SK-N-MC (cell line): Measurements from ENCODE around the gene LMNA.

ENCODE experiments used
- DNase-seq: peaks from one replicate; pipeline ENCODE4 v3.0.0-alpha.2; 2011; ENCODE audit warnings: low read depth, low spot score
- H3K27ac ChIP-seq: fragments of 200-600 bp; sonication (generic); 2 replicates; pipeline ENCODE4 v1.5.1; 2016; ENCODE audit warnings: mixed run types
- H3K36me3 ChIP-seq: fragments of 200-600 bp; sonication (generic); 2 replicates; pipeline ENCODE4 v1.6.1; 2017; ENCODE audit warnings: antibody characterized with exemption, low read length, mixed read lengths; ENCODE audit not compliant: insufficient read depth
- H3K4me3 ChIP-seq: fragments of 200-600 bp; sonication (generic); 2 replicates; pipeline ENCODE4 v1.5.1; 2016
- H3K9ac ChIP-seq: fragments of 200-600 bp; sonication (generic); 2 replicates; pipeline ENCODE4 v1.8.0; 2017; ENCODE audit warnings: mixed run types, mixed read lengths; ENCODE audit not compliant: insufficient read length
- H3K9me3 ChIP-seq: fragments of 200-600 bp; sonication (generic); 2 replicates; pipeline ENCODE4 v1.6.1; 2017; ENCODE audit warnings: low read depth, mild to moderate bottlenecking, antibody characterized with exemption, low read length, moderate library complexity, mixed read lengths
- EZH2 ChIP-seq: fragments of 200-600 bp; sonication (generic); IDR thresholded peaks from one replicate; pipeline ENCODE4 v1.6.1; 2017; ENCODE audit warnings: antibody characterized with exemption
- FOXP2 ChIP-seq: optimal IDR thresholded peaks from 2 replicates; pipeline ENCODE3; 2011; ENCODE audit warnings: mild to moderate bottlenecking, moderate library complexity; ENCODE audit not compliant: insufficient read depth; ENCODE audit errors: extremely low read length, control extremely low read depth
- POLR2AphosphoS5 ChIP-seq: IDR thresholded peaks from 2 replicates; pipeline ENCODE4 v1.6.1; 2012; ENCODE audit warnings: mild to moderate bottlenecking, low read depth, low read length, borderline replicate concordance

The LMNA gene

DNA sequence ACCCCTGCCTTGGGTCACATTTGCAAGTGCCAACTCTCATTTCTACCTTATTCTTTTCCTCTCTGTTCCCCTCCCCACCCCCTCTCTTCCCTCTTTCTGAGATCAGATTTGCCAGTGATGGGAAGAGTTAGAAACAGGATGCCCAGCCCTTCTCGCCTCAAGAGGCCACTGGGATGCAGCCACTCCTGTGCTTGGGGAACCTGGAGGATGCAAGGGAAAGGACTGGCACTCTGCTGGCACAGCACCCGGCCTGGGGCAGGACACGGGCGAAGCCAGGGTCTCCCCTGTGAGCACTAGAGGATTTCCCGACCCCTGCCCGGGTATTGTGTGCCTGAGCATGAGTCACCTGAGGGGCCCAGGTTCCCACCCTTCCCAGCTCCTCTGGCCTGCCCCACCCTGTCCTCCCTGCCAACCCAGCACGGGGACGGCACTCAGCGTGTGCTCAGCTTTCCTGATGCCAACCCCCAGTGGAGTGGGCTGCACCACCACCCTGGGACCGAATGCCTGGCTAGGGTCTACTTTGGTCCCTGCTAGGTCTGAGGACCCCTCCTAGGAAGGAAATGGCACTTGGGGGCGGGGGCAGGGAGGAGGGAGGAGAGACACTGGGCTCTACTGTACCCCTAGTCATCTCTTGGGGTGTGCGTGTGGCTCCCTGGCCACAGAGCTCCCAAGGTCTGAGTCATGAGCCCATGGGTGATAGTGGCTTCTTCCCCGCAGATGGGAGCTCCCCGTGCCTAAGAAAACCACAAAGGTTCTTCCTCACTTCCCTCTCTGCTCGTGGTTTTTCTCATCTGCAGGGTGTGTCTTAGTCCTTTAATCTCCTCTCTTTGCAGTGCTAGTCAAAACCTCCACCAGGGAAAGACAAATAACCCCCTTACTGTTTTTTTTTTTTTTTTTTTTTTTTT lies 12.4 kb downstream of the LMNA start:
- Histone ChIP-seq H3K36me3 (peaks cover 13% of the 10 kb centered on the region), H3K4me3 (peak overlapping the region; percentile 59), H3K9me3 (no peaks in the 10 kb centered on the region), H3K9ac (peak overlapping the region; percentile 55), H3K27ac (peak overlapping the region; percentile 80)
- no peak for TF ChIP-seq FOXP2
- TF ChIP-seq POLR2AphosphoS5, result no peak
- TF ChIP-seq EZH2, result no peak
- no peak for DNase-seq

DNA sequence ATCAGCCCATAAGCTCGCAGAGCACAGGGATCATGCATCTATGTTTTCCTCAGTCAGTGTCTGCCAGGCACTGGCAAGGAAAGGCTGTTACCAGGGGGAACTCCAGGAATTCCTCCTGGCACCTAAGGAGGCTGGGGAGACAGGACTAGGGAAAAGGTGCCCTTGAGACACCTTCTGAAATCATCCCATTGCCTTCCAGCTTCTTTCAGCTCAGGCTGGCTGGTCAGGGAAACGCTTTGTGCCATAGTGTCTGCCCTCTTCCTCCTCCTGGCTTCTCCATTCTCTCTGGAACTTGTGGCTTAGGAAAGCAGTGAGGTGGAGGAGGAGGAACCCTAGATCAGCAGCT lies 13.8 kb downstream of the LMNA start:
- Histone ChIP-seq H3K9me3 (no peaks in the 10 kb centered on the region), H3K4me3 (peak overlapping the region; percentile 69), H3K27ac (peak overlapping the region; percentile 98), H3K9ac (peak overlapping the region; percentile 84), H3K36me3 (peaks cover 19% of the 10 kb centered on the region)
- no peak for TF ChIP-seq EZH2
- TF ChIP-seq FOXP2, result no peak
- TF ChIP-seq POLR2AphosphoS5, result no peak
- no peak for DNase-seq

DNA sequence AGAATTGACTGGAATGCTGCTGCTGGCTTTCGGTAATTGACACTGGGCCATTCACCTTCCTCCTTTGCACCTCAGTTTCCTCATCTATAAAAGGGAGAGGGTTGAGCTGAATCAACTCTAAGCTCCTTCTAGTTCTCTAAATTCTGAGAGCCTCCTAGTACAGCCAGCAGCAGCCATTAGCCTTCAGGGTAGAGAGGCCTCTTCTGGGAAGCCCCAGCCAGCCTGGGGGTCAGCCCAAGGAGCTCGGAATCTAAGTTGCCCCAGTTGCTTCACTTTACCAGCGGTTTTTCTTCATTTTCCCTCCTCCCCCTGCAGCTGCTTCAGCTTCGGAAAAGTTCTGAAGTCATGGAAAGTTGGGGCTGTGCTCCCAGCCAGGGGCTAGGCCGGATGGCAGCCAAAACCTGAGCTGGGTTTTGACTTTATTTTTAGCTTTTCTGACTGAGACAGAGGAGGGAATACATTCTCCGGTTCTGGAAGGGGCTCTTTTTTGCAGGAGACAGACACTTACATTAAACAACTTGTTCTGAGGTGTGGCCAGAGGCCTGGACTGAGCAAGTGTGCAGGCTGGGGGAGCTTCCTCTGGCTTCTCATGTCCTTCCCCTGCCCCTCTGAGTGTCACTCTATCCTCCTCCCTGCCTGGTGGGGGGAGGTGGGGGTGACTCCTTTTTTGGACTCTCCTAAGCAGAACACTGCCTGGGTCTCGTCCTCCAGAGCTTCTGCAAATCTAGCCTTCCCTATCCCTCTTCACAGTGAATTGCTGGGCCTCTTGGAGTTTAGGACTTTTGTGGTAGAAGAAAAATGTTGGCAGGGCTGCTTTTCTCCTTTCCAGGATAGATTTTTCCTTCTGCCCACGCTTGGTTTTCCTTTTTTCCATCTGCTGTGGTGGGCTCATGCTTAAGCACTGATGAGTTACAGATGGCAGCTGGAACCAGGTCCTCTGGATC lies 14.4 kb downstream of the LMNA start:
- DNase-seq, result no peak
- Histone ChIP-seq H3K27ac (peak overlapping the region; percentile 98), H3K9me3 (no peaks in the 10 kb centered on the region), H3K9ac (peak overlapping the region; percentile 84), H3K36me3 (peaks cover 24% of the 10 kb centered on the region), H3K4me3 (peak overlapping the region; percentile 69)
- no peak for TF ChIP-seq EZH2

DNA sequence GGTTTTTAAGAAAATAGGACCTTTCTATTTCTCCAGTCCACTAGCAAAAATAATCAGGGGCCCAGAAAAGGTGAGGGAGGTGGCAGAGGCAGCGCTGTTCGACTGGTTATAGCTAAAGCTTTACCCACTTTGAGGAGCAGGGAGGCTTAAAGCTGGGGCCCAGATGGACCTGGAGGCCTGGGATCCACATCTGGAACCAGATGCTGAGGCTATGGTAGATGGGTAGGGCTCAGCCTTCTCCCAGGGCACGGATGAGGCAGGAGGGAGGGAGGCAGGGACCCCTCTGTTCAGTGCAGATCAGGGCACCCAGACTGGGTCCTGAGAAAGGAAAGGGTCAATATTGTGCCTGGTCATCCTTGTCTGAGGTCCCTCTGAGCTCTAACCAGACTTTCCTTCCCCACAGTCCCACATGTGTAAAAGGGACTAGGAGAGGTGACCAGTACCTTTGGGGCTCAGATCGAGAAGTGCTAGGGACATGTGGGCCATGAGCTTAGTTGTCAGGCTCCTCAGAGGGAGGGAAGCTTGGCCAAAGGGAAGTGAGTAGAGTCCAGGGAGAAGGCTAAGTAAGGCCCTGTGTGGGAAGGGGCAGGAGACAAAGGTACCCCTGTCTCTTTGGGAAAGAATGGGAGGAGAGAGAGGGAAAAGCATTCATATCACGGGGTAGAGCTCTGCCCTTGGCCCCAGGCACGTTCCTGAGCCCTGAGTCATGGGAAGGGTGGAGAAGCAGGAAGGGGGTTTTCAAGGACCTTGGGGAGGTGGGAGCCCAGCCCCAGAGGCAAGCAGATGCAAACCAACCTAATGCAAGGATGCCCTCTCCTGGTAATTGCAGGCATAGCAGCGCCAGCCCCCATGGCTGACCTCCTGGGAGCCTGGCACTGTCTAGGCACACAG lies 15.4 kb downstream of the LMNA start:
- peak overlapping the region; percentile 84 for H3K9ac ChIP-seq
- TF ChIP-seq FOXP2, result no peak
- TF ChIP-seq EZH2, result no peak
- TF ChIP-seq POLR2AphosphoS5, result no peak
- DNase-seq, result peak; percentile 76
- no peaks in the 10 kb centered on the region for H3K9me3 ChIP-seq
- peak overlapping the region; percentile 69 for H3K4me3 ChIP-seq
- H3K27ac ChIP-seq, result peak overlapping the region; percentile 98
- H3K36me3 ChIP-seq, result peaks cover 34% of the 10 kb centered on the region

DNA sequence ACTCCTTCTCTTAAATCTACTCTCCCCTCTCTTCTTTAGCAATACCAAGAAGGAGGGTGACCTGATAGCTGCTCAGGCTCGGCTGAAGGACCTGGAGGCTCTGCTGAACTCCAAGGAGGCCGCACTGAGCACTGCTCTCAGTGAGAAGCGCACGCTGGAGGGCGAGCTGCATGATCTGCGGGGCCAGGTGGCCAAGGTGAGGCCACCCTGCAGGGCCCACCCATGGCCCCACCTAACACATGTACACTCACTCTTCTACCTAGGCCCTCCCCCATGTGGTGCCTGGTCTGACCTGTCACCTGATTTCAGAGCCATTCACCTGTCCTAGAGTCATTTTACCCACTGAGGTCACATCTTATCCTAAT lies 16.0 kb downstream of the LMNA start:
- no peak for DNase-seq
- Histone ChIP-seq H3K9me3 (no peaks in the 10 kb centered on the region), H3K9ac (no peak overlapping the region), H3K36me3 (peaks cover 39% of the 10 kb centered on the region), H3K27ac (no peak overlapping the region), H3K4me3 (no peak overlapping the region)
- TF ChIP-seq EZH2 (no peak), POLR2AphosphoS5 (no peak), FOXP2 (no peak)

DNA sequence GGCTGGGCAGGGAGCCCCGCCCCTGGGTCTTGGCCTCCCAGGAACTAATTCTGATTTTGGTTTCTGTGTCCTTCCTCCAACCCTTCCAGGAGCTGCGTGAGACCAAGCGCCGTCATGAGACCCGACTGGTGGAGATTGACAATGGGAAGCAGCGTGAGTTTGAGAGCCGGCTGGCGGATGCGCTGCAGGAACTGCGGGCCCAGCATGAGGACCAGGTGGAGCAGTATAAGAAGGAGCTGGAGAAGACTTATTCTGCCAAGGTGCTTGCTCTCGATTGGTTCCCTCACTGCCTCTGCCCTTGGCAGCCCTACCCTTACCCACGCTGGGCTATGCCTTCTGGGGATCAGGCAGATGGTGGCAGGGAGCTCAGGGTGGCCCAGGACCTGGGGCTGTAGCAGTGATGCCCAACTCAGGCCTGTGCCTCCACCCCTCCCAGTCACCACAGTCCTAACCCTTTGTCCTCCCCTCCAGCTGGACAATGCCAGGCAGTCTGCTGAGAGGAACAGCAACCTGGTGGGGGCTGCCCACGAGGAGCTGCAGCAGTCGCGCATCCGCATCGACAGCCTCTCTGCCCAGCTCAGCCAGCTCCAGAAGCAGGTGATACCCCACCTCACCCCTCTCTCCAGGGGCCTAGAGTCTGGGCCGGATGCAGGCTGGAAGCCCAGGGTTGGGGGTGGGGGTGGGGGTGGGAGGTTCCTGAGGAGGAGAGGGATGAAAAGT lies 20.4 kb downstream of the LMNA start:
- Histone ChIP-seq H3K36me3 (peaks cover 77% of the 10 kb centered on the region), H3K9ac (no peak overlapping the region), H3K4me3 (no peak overlapping the region), H3K9me3 (no peaks in the 10 kb centered on the region), H3K27ac (no peak overlapping the region)
- DNase-seq, result no peak
- TF ChIP-seq POLR2AphosphoS5 (no peak), FOXP2 (no peak), EZH2 (no peak)
